Astrocyte (in vitro differentiated cells and primary cell): ENCODE data around the gene GMPR2. TPM values are rescaled to one million over a fixed set of nuclear protein-coding genes. Genes with fewer than 3 reads are reported as not detected.

Experiments
- DNase-seq: peaks from one replicate; pipeline ENCODE4 v3.0.0-alpha.2; 2010; ENCODE audit warnings: low read depth
- FAIRE-seq: peaks from 2 replicates; lab custom pipeline; 2011; peaks lifted over from hg19 to GRCh38; lab: Jason Lieb, UNC
- H2AFZ ChIP-seq: 2 replicates; pipeline ENCODE4 v1.6.0; 2012; ENCODE audit warnings: low read depth, low read length, inconsistent platforms
- H3K27ac ChIP-seq: 2 replicates; pipeline ENCODE4 v1.5.1; 2011; ENCODE audit warnings: low read depth, low read length, inconsistent platforms
- H3K27me3 ChIP-seq: 2 replicates; pipeline ENCODE4 v1.6.0; 2011; ENCODE audit warnings: low read length, inconsistent platforms; ENCODE audit not compliant: insufficient read depth
- H3K36me3 ChIP-seq: 2 replicates; pipeline ENCODE4 v1.5.1; 2011; ENCODE audit warnings: low read length, inconsistent platforms; ENCODE audit not compliant: insufficient read depth
- H3K4me1 ChIP-seq: 2 replicates; pipeline ENCODE4 v1.5.1; 2011; ENCODE audit warnings: low read length, inconsistent platforms; ENCODE audit not compliant: insufficient read depth
- H3K4me2 ChIP-seq: 2 replicates; pipeline ENCODE4 v1.6.0; 2012; ENCODE audit warnings: low read length, inconsistent platforms
- H3K4me3 ChIP-seq: 2 replicates; pipeline ENCODE4 v1.5.1; 2011; ENCODE audit warnings: low read depth, mild to moderate bottlenecking, low read length, inconsistent platforms; ENCODE audit not compliant: insufficient read depth
- H3K79me2 ChIP-seq: 2 replicates; pipeline ENCODE4 v1.6.0; 2012; ENCODE audit warnings: mild to moderate bottlenecking, low read length, inconsistent platforms; ENCODE audit not compliant: insufficient read depth
- H3K9ac ChIP-seq: 2 replicates; pipeline ENCODE4 v1.6.0; 2012; ENCODE audit warnings: mild to moderate bottlenecking, low read length, inconsistent platforms
- H3K9me3 ChIP-seq: 2 replicates; pipeline ENCODE4 v1.5.1; 2012; ENCODE audit warnings: low read depth, mild to moderate bottlenecking, low read length, inconsistent platforms; ENCODE audit not compliant: insufficient read depth
- H4K20me1 ChIP-seq: 2 replicates; pipeline ENCODE4 v1.6.0; 2012; ENCODE audit warnings: low read length, inconsistent platforms; ENCODE audit not compliant: insufficient read depth
- H3K27ac Mint-ChIP-seq: one replicate; pipeline ENCODE4 v1.8.0; 2021; ENCODE audit warnings: mild to moderate bottlenecking, mixed read lengths; ENCODE audit not compliant: unreplicated experiment
- H3K27me3 Mint-ChIP-seq: one replicate; pipeline ENCODE4 v1.8.0; 2021; ENCODE audit warnings: low read depth, mixed read lengths; ENCODE audit not compliant: unreplicated experiment
- H3K36me3 Mint-ChIP-seq: one replicate; pipeline ENCODE4 v1.8.0; 2021; ENCODE audit warnings: low read depth, mixed read lengths; ENCODE audit not compliant: unreplicated experiment
- H3K4me1 Mint-ChIP-seq: one replicate; pipeline ENCODE4 v1.8.0; 2021; ENCODE audit warnings: low read depth, mixed read lengths; ENCODE audit not compliant: unreplicated experiment
- H3K4me3 Mint-ChIP-seq: one replicate; pipeline ENCODE4 v1.8.0; 2021; ENCODE audit warnings: mild to moderate bottlenecking, moderate library complexity, mixed read lengths; ENCODE audit not compliant: unreplicated experiment
- H3K9me3 Mint-ChIP-seq: one replicate; pipeline ENCODE4 v1.8.0; 2021; ENCODE audit warnings: mild to moderate bottlenecking, mixed read lengths; ENCODE audit not compliant: unreplicated experiment
- EZH2 ChIP-seq: IDR thresholded peaks from 2 replicates; pipeline ENCODE4 v1.6.1; 2012; ENCODE audit warnings: mild to moderate bottlenecking, low read length, inconsistent platforms; ENCODE audit not compliant: insufficient read depth
- total RNA-seq: library from RNA; stranded (reverse); gene quantifications from 2 replicates; pipeline ENCODE4 v1.2.1, GENCODE V29; 2021
- TF ChIP-seq, protein P1 (sequence below): IDR thresholded peaks from 2 replicates; pipeline ENCODE4 v1.5.1; 2011; ENCODE audit warnings: low read depth, mild to moderate bottlenecking, inconsistent platforms, low read length, moderate library complexity; ENCODE audit not compliant: insufficient read depth

The GMPR2 gene
- total RNA-seq, 1 donor from 2014 or later = 66.5 TPM

DNA sequence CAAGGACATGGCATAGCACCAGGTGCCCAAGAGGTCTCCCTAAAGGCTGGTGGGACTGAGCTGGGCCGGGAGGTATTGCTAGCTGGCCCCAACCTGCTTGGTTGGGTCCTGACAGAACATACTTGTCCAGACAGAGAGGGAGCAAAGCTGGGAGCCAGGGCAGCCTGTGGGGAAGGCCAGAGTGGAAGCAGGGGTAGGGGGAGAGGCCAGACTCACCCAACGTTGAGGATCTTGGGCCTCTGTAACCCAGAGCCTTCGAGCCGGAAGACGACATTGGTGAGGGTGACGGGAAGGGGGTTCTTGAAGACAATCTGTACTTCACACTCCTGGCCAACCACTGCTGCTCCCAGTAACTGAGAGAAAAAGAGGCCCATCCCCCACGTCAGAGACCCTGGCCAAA lies 21.2 kb downstream of the GMPR2 start:
- Mint-ChIP-seq H3K27ac (no peak overlapping the region), H3K27me3 (peaks cover 4% of the 10 kb centered on the region), H3K9me3 (no peaks in the 10 kb centered on the region), H3K36me3 (peaks cover 20% of the 10 kb centered on the region), H3K4me3 (no peak overlapping the region), H3K4me1 (peaks cover 21% of the 10 kb centered on the region)
- H3K4me1 ChIP-seq = peaks cover 11% of the 10 kb centered on the region
- H3K9me3 ChIP-seq = no peaks in the 10 kb centered on the region
- no peaks in the 10 kb centered on the region for H3K79me2 ChIP-seq
- no peak overlapping the region for H3K4me3 ChIP-seq
- no peak for TF ChIP-seq EZH2
- TF ChIP-seq, protein P1, sequence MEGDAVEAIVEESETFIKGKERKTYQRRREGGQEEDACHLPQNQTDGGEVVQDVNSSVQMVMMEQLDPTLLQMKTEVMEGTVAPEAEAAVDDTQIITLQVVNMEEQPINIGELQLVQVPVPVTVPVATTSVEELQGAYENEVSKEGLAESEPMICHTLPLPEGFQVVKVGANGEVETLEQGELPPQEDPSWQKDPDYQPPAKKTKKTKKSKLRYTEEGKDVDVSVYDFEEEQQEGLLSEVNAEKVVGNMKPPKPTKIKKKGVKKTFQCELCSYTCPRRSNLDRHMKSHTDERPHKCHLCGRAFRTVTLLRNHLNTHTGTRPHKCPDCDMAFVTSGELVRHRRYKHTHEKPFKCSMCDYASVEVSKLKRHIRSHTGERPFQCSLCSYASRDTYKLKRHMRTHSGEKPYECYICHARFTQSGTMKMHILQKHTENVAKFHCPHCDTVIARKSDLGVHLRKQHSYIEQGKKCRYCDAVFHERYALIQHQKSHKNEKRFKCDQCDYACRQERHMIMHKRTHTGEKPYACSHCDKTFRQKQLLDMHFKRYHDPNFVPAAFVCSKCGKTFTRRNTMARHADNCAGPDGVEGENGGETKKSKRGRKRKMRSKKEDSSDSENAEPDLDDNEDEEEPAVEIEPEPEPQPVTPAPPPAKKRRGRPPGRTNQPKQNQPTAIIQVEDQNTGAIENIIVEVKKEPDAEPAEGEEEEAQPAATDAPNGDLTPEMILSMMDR = no peak
- FAIRE-seq (no peak), DNase-seq (no peak)
- H3K9ac ChIP-seq = no peak overlapping the region
- no peaks in the 10 kb centered on the region for H4K20me1 ChIP-seq
- H3K36me3 ChIP-seq = no peaks in the 10 kb centered on the region
- H3K4me2 ChIP-seq = no peak overlapping the region
- no peak overlapping the region for H3K27ac ChIP-seq
- H2AFZ ChIP-seq = no peak overlapping the region
- H3K27me3 ChIP-seq = no peaks in the 10 kb centered on the region

DNA sequence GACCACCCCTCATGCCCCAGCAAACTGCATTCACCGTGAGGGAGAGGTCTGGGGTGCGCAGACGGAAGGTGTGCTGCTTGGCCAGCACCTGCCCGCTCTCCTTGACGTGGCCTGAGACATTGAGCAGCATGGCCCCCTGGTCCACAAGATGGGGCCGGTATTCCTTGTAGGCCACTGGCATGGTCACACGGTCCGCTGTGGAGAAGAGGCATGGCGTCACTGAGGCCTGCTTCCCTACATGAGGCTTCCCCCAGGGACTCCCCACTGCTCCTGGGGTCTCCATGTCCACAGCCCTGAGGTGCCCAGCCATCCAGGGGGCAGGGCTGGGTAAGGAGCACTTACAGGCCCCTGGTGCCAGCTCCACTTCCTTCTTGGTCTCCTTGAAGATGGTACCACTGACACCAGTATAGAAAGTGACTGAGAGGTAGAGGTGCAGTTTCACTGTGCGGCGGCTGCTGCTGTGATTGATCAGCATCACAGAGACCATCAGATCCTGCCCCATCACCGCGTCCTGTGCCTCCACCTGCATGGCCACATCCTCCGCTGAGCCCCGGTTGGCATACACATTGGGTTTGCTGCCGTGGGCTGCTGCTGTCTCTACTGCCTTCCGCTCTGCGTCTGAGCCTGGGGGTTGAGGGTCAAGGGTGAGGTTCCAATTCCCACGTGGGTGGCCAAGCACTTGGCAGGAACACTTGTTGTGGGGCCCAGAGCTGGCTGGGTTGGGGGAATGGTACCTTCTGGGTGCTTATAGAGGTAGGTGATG lies 22.1 kb downstream of the GMPR2 start:
- Mint-ChIP-seq H3K9me3 (no peaks in the 10 kb centered on the region), H3K27me3 (peaks cover 4% of the 10 kb centered on the region), H3K27ac (no peak overlapping the region), H3K4me3 (no peak overlapping the region), H3K4me1 (peaks cover 21% of the 10 kb centered on the region), H3K36me3 (peaks cover 19% of the 10 kb centered on the region)
- FAIRE-seq = no peak
- Histone ChIP-seq H3K36me3 (no peaks in the 10 kb centered on the region), H3K4me2 (no peak overlapping the region), H3K4me3 (no peak overlapping the region), H3K9me3 (no peaks in the 10 kb centered on the region), H3K4me1 (peaks cover 14% of the 10 kb centered on the region), H4K20me1 (no peaks in the 10 kb centered on the region), H3K27ac (no peak overlapping the region), H3K79me2 (no peaks in the 10 kb centered on the region), H3K27me3 (no peaks in the 10 kb centered on the region), H3K9ac (no peak overlapping the region), H2AFZ (no peak overlapping the region)
- TF ChIP-seq EZH2 = no peak
- TF ChIP-seq, protein P1 = no peak
- DNase-seq = no peak

DNA sequence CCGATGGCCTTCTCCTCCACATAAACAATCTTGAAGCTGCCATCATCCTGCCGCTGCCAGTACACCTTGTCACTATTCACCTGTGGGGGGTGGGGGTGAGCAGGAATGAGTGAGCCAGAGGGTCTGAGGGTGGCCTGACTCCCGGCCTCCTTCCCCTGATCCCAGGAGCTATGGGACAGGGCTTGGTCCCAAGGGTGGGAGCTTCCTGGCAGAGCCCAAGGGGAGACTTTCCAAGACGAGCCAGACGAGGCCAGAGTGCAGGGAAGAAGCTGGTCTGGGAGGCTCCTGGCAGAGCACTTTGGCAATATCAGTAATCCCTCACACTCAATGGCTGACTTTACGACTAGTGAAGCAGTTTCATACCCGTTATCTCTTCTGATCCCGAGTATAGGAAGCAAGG lies 22.7 kb downstream of the GMPR2 start:
- Histone ChIP-seq H3K4me2 (no peak overlapping the region), H3K79me2 (no peaks in the 10 kb centered on the region), H3K36me3 (no peaks in the 10 kb centered on the region), H4K20me1 (no peaks in the 10 kb centered on the region), H3K4me1 (peaks cover 14% of the 10 kb centered on the region), H3K9ac (no peak overlapping the region), H3K4me3 (no peak overlapping the region), H3K27ac (no peak overlapping the region), H3K9me3 (no peaks in the 10 kb centered on the region), H3K27me3 (no peaks in the 10 kb centered on the region), H2AFZ (no peak overlapping the region)
- FAIRE-seq (no peak), DNase-seq (no peak)
- H3K27me3 Mint-ChIP-seq = peaks cover 4% of the 10 kb centered on the region
- peaks cover 19% of the 10 kb centered on the region for H3K36me3 Mint-ChIP-seq
- TF ChIP-seq, protein P1 = no peak
- no peak for TF ChIP-seq EZH2
- H3K4me3 Mint-ChIP-seq = no peak overlapping the region
- no peaks in the 10 kb centered on the region for H3K9me3 Mint-ChIP-seq
- no peak overlapping the region for H3K27ac Mint-ChIP-seq
- H3K4me1 Mint-ChIP-seq = peaks cover 19% of the 10 kb centered on the region
